Lung (tissue), 12 donors: Measurements from ENCODE around the gene GADD45B. TPM values are rescaled to one million over a fixed set of nuclear protein-coding genes. Genes with fewer than 3 reads are reported as not detected.

ENCODE experiments used
- ATAC-seq: fragments of 200-7000 bp; cut with Tn5 transposase; one replicate; pipeline ENCODE4 v1.9.1; 2020; ENCODE audit warnings: moderate number of reproducible peaks; ENCODE audit not compliant: insufficient read depth, low FRiP score
- DNase-seq, 3 donors: peaks; one replicate each; pipeline ENCODE4 v3.0.0-alpha.2; 2013 to 2017
- H3K27ac ChIP-seq, 2 donors: one replicate each; pipeline ENCODE4 v1.5.1; 2013; ENCODE audit warnings: mild to moderate bottlenecking in 2 of 2, moderate library complexity in 2 of 2, control low read depth in 1 of 2, inconsistent platforms in 1 of 2, low read depth in 1 of 2, low read length in 1 of 2
- H3K27me3 ChIP-seq, 3 donors: one replicate each; pipeline ENCODE4 v1.5.1; 2013; ENCODE audit warnings: low read length in 2 of 3; ENCODE audit not compliant: control insufficient read depth in 3 of 3, insufficient read depth in 3 of 3
- H3K36me3 ChIP-seq, 4 donors: one replicate each; pipeline ENCODE4 v1.5.1; 2013; ENCODE audit warnings: low read length in 4 of 4, mild to moderate bottlenecking in 1 of 4, moderate library complexity in 1 of 4; ENCODE audit not compliant: control insufficient read depth in 4 of 4, insufficient read depth in 4 of 4
- H3K4me1 ChIP-seq, 5 donors: one replicate each; pipeline ENCODE4 v1.5.1; 2013; ENCODE audit warnings: low read length in 5 of 5, mild to moderate bottlenecking in 2 of 5, moderate library complexity in 1 of 5; ENCODE audit not compliant: control insufficient read depth in 5 of 5, insufficient read depth in 5 of 5
- H3K4me3 ChIP-seq: one replicate; pipeline ENCODE4 v1.5.1; 2013; ENCODE audit warnings: mild to moderate bottlenecking, control low read depth, moderate library complexity
- H3K9ac ChIP-seq, 2 donors: one replicate each; pipeline ENCODE4 v1.5.1; 2013; ENCODE audit warnings: low read length in 2 of 2, control low read depth in 1 of 2; ENCODE audit not compliant: insufficient read depth in 1 of 2
- H3K9me3 ChIP-seq, 4 donors: one replicate each; pipeline ENCODE4 v1.5.1; 2013; ENCODE audit warnings: low read length in 3 of 4, mild to moderate bottlenecking in 1 of 4, moderate library complexity in 1 of 4; ENCODE audit not compliant: control insufficient read depth in 4 of 4, insufficient read depth in 3 of 4
- CTCF ChIP-seq: IDR thresholded peaks from 2 replicates; pipeline ENCODE4 v1.5.1; 2012; ENCODE audit warnings: mild to moderate bottlenecking; ENCODE audit errors: control extremely low read depth, extremely low read depth
- WGBS, 2 donors: extraction: QIAGEN DNeasy Blood & Tissue Kit; methylation state at CpG; one replicate each; pipeline ENCODE4 v1.1.7; 2013; 5-methylcytosine and 5-hydroxymethylcytosine counted together
- polyA plus RNA-seq, 2 donors: library from polyadenylated mRNA; stranded (reverse); fragments of 200-250 nt; gene quantifications; one replicate each; pipeline ENCODE4 v1.2.1, GENCODE V29; 2013
- total RNA-seq, 2 donors: library from RNA; depleted of rRNA in 1 of 2; stranded (reverse); fragments of >200 nt in 1 of 2; gene quantifications; one replicate each; pipeline ENCODE4 v1.2.1, GENCODE V29; 2014 to 2021
- donor health status: control.
- donor health status: control.
- donor health status: Bipolar disorder and iron deficiency.
- donor health status: healthy.
- donor health status: DM: yes; HTN: yes; CAD: no.

The GADD45B gene
- total and polyA plus RNA-seq, 4 donors, result 81.0 to 405 (median 92.6) TPM

- no peak overlapping the region for H3K4me3 ChIP-seq
- peak in 1 of 3 donors; percentile 38 for DNase-seq
Observed at GRCh38 chr19:2428321-2428690, 47.6 kb upstream of the GADD45B start.

GRCh38 chr19:2428756-2429711 lies 46.9 kb upstream of the GADD45B start:
- H3K9me3 ChIP-seq, result peaks cover 0 to 3% (median 0%) of the 10 kb centered on the region in 4 donors
- peaks cover 0 to 34% (median 11%) of the 10 kb centered on the region in 5 donors for H3K4me1 ChIP-seq
- peaks cover 2 to 33% (median 8%) of the 10 kb centered on the region in 4 donors for H3K36me3 ChIP-seq
- ATAC-seq (no peak), DNase-seq (peak in 1 of 3 donors; percentile 21)
- no peak overlapping the region for H3K4me3 ChIP-seq
- WGBS, 2 donors, result 78 to 79% methylated on average over 37 of the region's 37 CpGs
- TF ChIP-seq CTCF, result no peak
- no peaks in the 10 kb centered on the region for H3K27me3 ChIP-seq
- H3K9ac ChIP-seq, result no peak overlapping the region
- H3K27ac ChIP-seq, result no peak overlapping the region

More at GRCh38 chr19:2428321-2428690, 47.6 kb upstream of the GADD45B start:
- peak overlapping the region; percentile 11 to 70 for H3K27ac ChIP-seq
- ATAC-seq, result no peak
- no peaks in the 10 kb centered on the region for H3K27me3 ChIP-seq
- H3K4me1 ChIP-seq, result peaks cover 0 to 41% (median 11%) of the 10 kb centered on the region in 5 donors
- H3K9me3 ChIP-seq, result peaks cover 0 to 3% (median 0%) of the 10 kb centered on the region in 4 donors
- peaks cover 2 to 34% (median 7%) of the 10 kb centered on the region in 4 donors for H3K36me3 ChIP-seq
- peak overlapping the region in 1 of 2 donors; percentile 55 for H3K9ac ChIP-seq
- WGBS, 2 donors, result 43 to 46% methylated on average over 25 of the region's 25 CpGs
- no peak for TF ChIP-seq CTCF

GRCh38 chr19:2429917-2430535 lies 45.9 kb upstream of the GADD45B start:
- Histone ChIP-seq H3K36me3 (peaks cover 2 to 38% (median 8%) of the 10 kb centered on the region in 4 donors), H3K4me3 (no peak overlapping the region), H3K9ac (no peak overlapping the region), H3K4me1 (peaks cover 0 to 32% (median 11%) of the 10 kb centered on the region in 5 donors), H3K27me3 (no peaks in the 10 kb centered on the region), H3K27ac (no peak overlapping the region), H3K9me3 (peaks cover 0 to 3% (median 0%) of the 10 kb centered on the region in 4 donors)
- no peak for DNase-seq
- WGBS, 2 donors, result 85 to 93% methylated on average over 25 of the region's 25 CpGs
- no peak for ATAC-seq
- no peak for TF ChIP-seq CTCF
